ENCODE results near the gene SVBP. TPM values are rescaled to one million over a fixed set of nuclear protein-coding genes. Genes with fewer than 3 reads are reported as not detected.
A peak's percentile ranks its signal among the peaks of the same experiment; 100 is the strongest.

Gene SVBP
- total and polyA plus RNA-seq, 4 donors: 3.4 to 21.8 (median 15.0) TPM

- WGBS: 98% methylated on average over 1 of the region's 1 CpG
- peaks cover 0 to 4% (median 1%) of the 10 kb centered on the region in 4 donors for H3K36me3 ChIP-seq (ENCODE audit: control insufficient read depth in 4 of 4, insufficient read depth in 3 of 4, low read depth in 1 of 4, low read length in 3 of 4)
- no peaks in the 10 kb centered on the region for H3K27me3 ChIP-seq (ENCODE audit: control insufficient read depth in 4 of 4, insufficient read depth in 4 of 4, low read length in 3 of 4)
- no peak overlapping the region for H3K4me3 ChIP-seq (ENCODE audit: low read depth in 1 of 3, low read length in 3 of 3)
- no peaks in the 10 kb centered on the region for H3K9me3 ChIP-seq (ENCODE audit: control insufficient read depth in 4 of 4, low read length in 3 of 4)
- no peak for TF ChIP-seq FOXA2 (IDR thresholded peaks at IDR 0.05)
- no peak for TF ChIP-seq ZBTB33 (IDR thresholded peaks at IDR 0.05)
- no peak for TF ChIP-seq GABPA (IDR thresholded peaks at IDR 0.05 in 1 of 2, conservative IDR thresholded peaks at IDR 0.05 in 1 of 2)
- no peak for TF ChIP-seq REST (IDR thresholded peaks at IDR 0.05)
- no peak for TF ChIP-seq EGR1 (IDR thresholded peaks at IDR 0.05; ENCODE audit: low read depth in 2 of 2)
- no peak for TF ChIP-seq TAF1 (conservative IDR thresholded peaks at IDR 0.05)
- peaks cover 0 to 10% (median 2%) of the 10 kb centered on the region in 4 donors for H3K4me1 ChIP-seq (ENCODE audit: control insufficient read depth in 4 of 4, insufficient read depth in 4 of 4, low read length in 3 of 4)
- no peak for DNase-seq (ENCODE audit: low spot score)
- H3K9ac ChIP-seq (ENCODE audit: low read depth in 1 of 2, low read length in 2 of 2): no peak overlapping the region
- no peak overlapping the region for H3K27ac ChIP-seq (ENCODE audit: low read depth in 1 of 2, low read length in 2 of 2)
Observed at GRCh38 chr1:42788021-42788420, 29.2 kb downstream of the SVBP start.

GRCh38 chr1:42786097-42786496, 31.1 kb downstream of the SVBP start:
- no peak overlapping the region for H3K27ac ChIP-seq (ENCODE audit: low read depth in 1 of 2, low read length in 2 of 2)
- H3K36me3 ChIP-seq (ENCODE audit: control insufficient read depth in 4 of 4, insufficient read depth in 3 of 4, low read depth in 1 of 4, low read length in 3 of 4): peaks cover 0 to 13% (median 4%) of the 10 kb centered on the region in 4 donors
- no peaks in the 10 kb centered on the region for H3K9me3 ChIP-seq (ENCODE audit: control insufficient read depth in 4 of 4, low read length in 3 of 4)
- H3K9ac ChIP-seq (ENCODE audit: low read depth in 1 of 2, low read length in 2 of 2): no peak overlapping the region
- TF ChIP-seq FOXA2 (IDR thresholded peaks at IDR 0.05) (no peak), ZBTB33 (IDR thresholded peaks at IDR 0.05) (no peak), RXRA (IDR thresholded peaks at IDR 0.05) (no peak)
- no peaks in the 10 kb centered on the region for H3K27me3 ChIP-seq (ENCODE audit: control insufficient read depth in 4 of 4, insufficient read depth in 4 of 4, low read length in 3 of 4)
- DNase-seq (ENCODE audit: low spot score): no peak
- 93% methylated on average over 5 of the region's 5 CpGs for WGBS
- no peak overlapping the region for H3K4me3 ChIP-seq (ENCODE audit: low read depth in 1 of 3, low read length in 3 of 3)
- H3K4me1 ChIP-seq (ENCODE audit: control insufficient read depth in 4 of 4, insufficient read depth in 4 of 4, low read length in 3 of 4): peaks cover 0 to 10% (median 2%) of the 10 kb centered on the region in 4 donors

- no peak within 1 kb of the TSS for H3K27ac ChIP-seq (ENCODE audit: low read depth in 1 of 2, low read length in 2 of 2)
- peaks cover 2 to 17% (median 11%) of the 10 kb centered on the region in 4 donors for H3K36me3 ChIP-seq (ENCODE audit: control insufficient read depth in 4 of 4, insufficient read depth in 3 of 4, low read depth in 1 of 4, low read length in 3 of 4)
- peaks cover 0 to 10% (median 2%) of the 10 kb centered on the region in 4 donors for H3K4me1 ChIP-seq (ENCODE audit: control insufficient read depth in 4 of 4, insufficient read depth in 4 of 4, low read length in 3 of 4)
- no peak within 1 kb of the TSS for H3K9ac ChIP-seq (ENCODE audit: low read depth in 1 of 2, low read length in 2 of 2)
- no peaks in the 10 kb centered on the region for H3K27me3 ChIP-seq (ENCODE audit: control insufficient read depth in 4 of 4, insufficient read depth in 4 of 4, low read length in 3 of 4)
- WGBS: 22% methylated on average over 54 of the region's 54 CpGs
- no peak for DNase-seq (ENCODE audit: low spot score)
- no peaks in the 10 kb centered on the region for H3K9me3 ChIP-seq (ENCODE audit: control insufficient read depth in 4 of 4, low read length in 3 of 4)
- peak within 1 kb of the TSS in 1 of 3 donors; percentile 25 for H3K4me3 ChIP-seq (ENCODE audit: low read depth in 1 of 3, low read length in 3 of 3)
- TF ChIP-seq RXRA (IDR thresholded peaks at IDR 0.05): no peak
- no peak for TF ChIP-seq SP1 (IDR thresholded peaks at IDR 0.05)
- no peak for TF ChIP-seq YY1 (IDR thresholded peaks at IDR 0.05)
- no peak for TF ChIP-seq TAF1 (conservative IDR thresholded peaks at IDR 0.05)
- no peak for TF ChIP-seq HNF4A (conservative IDR thresholded peaks at IDR 0.05)
- TF ChIP-seq MAX (IDR thresholded peaks at IDR 0.05): no peak
- TF ChIP-seq EGR1 (IDR thresholded peaks at IDR 0.05; ENCODE audit: low read depth in 2 of 2): no peak
- no peak for TF ChIP-seq FOXA1 (IDR thresholded peaks at IDR 0.05)
- no peak for TF ChIP-seq RAD21 (IDR thresholded peaks at IDR 0.05)
- TF ChIP-seq JUND (IDR thresholded peaks at IDR 0.05): no peak
- TF ChIP-seq REST (IDR thresholded peaks at IDR 0.05): no peak
- TF ChIP-seq FOXA2 (IDR thresholded peaks at IDR 0.05): no peak
Observed at GRCh38 chr1:42784946-42785693, 32.1 kb downstream of the SVBP start, which contains the start of gene TMEM269. Gene TMEM269 (plus strand): TSS chr1:42784991. CDS start chr1:42789894, 4,903 bp downstream.
